HG03097 (cell line): ENCODE data around the gene EMC9.

Source experiments
- ATAC-seq: cut with Tn5 transposase; IDR thresholded peaks from one replicate; pipeline ENCODE4 v1.9.1; 2021; ENCODE audit not compliant: unreplicated experiment, low FRiP score

EMC9 gene

GRCh38 chr14:24133735-24134134, 7.7 kb downstream of the EMC9 start:
- ATAC-seq, result no peak

- ATAC-seq, result no peak
These were observed 8.4 kb downstream of the EMC9 start for GRCh38 chr14:24132976-24133375.

GRCh38 chr14:24132061-24132685, 9.2 kb downstream of the EMC9 start:
- no peak for ATAC-seq

GRCh38 chr14:24131549-24131966, 9.8 kb downstream of the EMC9 start:
- no peak for ATAC-seq

GRCh38 chr14:24130717-24131548, 10.5 kb downstream of the EMC9 start:
- no peak for ATAC-seq

GRCh38 chr14:24130380-24130716, 11.0 kb downstream of the EMC9 start, which contains the start of gene FITM1:
Gene FITM1 (plus strand): TSS chr14:24130659. CDS start chr14:24131564, 905 bp downstream.
- no peak for ATAC-seq

GRCh38 chr14:24129410-24129998, 11.9 kb downstream of the EMC9 start:
- no peak for ATAC-seq

GRCh38 chr14:24127673-24128072, 13.7 kb downstream of the EMC9 start:
- ATAC-seq, result no peak

- ATAC-seq, result no peak
These were observed 14.5 kb downstream of the EMC9 start for GRCh38 chr14:24126939-24127338.

- no peak for ATAC-seq
These were observed 17.7 kb downstream of the EMC9 start for GRCh38 chr14:24123424-24124417.

GRCh38 chr14:24122898-24123297, 18.5 kb downstream of the EMC9 start:
- ATAC-seq, result no peak

GRCh38 chr14:24122416-24122815, 19.0 kb downstream of the EMC9 start:
- no peak for ATAC-seq

GRCh38 chr14:24121210-24121609, 20.2 kb downstream of the EMC9 start:
- no peak for ATAC-seq

- no peak for ATAC-seq
These were observed 21.7 kb downstream of the EMC9 start for GRCh38 chr14:24119691-24120090.

GRCh38 chr14:24117179-24117578, 24.2 kb downstream of the EMC9 start:
- no peak for ATAC-seq

- no peak for ATAC-seq
These were observed 25.1 kb downstream of the EMC9 start for GRCh38 chr14:24116128-24116814.

GRCh38 chr14:24115422-24116127, 25.8 kb downstream of the EMC9 start:
- no peak for ATAC-seq

GRCh38 chr14:24114532-24115421, 26.6 kb downstream of the EMC9 start, which contains the start of the genes DCAF11 and NRL:
Gene DCAF11 (plus strand): TSS chr14:24114777. CDS start chr14:24115595, 818 bp downstream.
Gene NRL (minus strand): TSS chr14:24114949. CDS start chr14:24082848, 32,101 bp downstream.
- peak; percentile 82 for ATAC-seq
